Measurements from ENCODE around the gene ZNF341. TPM values are rescaled to one million over a fixed set of nuclear protein-coding genes. Genes with fewer than 3 reads are reported as not detected.

Gene ZNF341
- total and polyA plus RNA-seq, 8 donors = 3.4 to 5.2 (median 4.2) TPM

DNA sequence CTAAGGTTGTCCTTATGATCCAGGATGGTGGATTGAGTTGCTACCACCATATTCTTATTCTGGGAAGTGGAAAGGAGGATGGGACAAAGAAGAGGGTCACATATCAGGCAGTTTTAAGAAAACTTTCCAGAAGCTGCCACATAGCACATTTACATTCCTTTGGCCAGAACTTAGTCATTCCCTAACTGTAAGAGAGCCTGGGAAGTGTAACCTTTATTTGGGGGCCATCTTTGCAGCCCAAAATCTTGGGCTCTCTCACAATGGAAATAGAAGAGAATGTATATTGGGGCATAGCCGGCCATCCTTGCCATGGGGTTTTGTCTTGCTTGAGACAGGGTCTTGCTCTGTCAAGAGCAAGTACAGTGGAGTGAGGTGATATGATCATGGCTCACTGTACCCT is 8.4 kb downstream of the ZNF341 start:
- intact Hi-C loops (cut with DNase I) = no loop called here
- no peak for ATAC-seq
- peaks cover 0 to 21% of the 10 kb centered on the region in 2 donors for H3K9me3 ChIP-seq
- TF ChIP-seq, protein P1, sequence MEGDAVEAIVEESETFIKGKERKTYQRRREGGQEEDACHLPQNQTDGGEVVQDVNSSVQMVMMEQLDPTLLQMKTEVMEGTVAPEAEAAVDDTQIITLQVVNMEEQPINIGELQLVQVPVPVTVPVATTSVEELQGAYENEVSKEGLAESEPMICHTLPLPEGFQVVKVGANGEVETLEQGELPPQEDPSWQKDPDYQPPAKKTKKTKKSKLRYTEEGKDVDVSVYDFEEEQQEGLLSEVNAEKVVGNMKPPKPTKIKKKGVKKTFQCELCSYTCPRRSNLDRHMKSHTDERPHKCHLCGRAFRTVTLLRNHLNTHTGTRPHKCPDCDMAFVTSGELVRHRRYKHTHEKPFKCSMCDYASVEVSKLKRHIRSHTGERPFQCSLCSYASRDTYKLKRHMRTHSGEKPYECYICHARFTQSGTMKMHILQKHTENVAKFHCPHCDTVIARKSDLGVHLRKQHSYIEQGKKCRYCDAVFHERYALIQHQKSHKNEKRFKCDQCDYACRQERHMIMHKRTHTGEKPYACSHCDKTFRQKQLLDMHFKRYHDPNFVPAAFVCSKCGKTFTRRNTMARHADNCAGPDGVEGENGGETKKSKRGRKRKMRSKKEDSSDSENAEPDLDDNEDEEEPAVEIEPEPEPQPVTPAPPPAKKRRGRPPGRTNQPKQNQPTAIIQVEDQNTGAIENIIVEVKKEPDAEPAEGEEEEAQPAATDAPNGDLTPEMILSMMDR (IDR thresholded peaks at IDR 0.05) = no peak
- H3K4me1 ChIP-seq = no peaks in the 10 kb centered on the region
- H3K27ac ChIP-seq = no peak overlapping the region
- no peak overlapping the region for H3K4me3 ChIP-seq
- no peak for DNase-seq
- H3K27me3 ChIP-seq = no peaks in the 10 kb centered on the region
- H3K36me3 ChIP-seq = peaks cover 0 to 9% of the 10 kb centered on the region in 2 donors

DNA sequence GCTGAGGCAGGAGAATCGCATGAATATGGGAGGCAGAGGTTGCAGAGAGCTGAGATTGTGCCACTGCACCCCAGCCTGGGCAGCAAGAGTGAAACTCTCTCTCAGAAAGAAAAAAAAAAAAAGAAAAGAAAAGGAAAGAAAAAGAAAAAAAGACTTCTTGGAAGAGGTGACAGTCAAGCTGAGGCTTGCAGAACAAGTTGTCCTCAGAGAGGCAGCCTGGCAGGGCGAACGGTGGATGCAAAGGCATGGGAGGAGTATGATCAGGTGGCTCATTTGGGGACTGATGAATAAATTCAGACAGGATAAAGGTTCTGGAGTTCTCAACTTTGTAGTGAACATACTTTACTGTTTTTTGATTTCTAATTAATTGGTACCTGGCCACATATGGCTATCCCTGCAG is 12.4 kb downstream of the ZNF341 start:
- TF ChIP-seq, protein P1 (IDR thresholded peaks at IDR 0.05) = no peak
- no peak for ATAC-seq

DNA sequence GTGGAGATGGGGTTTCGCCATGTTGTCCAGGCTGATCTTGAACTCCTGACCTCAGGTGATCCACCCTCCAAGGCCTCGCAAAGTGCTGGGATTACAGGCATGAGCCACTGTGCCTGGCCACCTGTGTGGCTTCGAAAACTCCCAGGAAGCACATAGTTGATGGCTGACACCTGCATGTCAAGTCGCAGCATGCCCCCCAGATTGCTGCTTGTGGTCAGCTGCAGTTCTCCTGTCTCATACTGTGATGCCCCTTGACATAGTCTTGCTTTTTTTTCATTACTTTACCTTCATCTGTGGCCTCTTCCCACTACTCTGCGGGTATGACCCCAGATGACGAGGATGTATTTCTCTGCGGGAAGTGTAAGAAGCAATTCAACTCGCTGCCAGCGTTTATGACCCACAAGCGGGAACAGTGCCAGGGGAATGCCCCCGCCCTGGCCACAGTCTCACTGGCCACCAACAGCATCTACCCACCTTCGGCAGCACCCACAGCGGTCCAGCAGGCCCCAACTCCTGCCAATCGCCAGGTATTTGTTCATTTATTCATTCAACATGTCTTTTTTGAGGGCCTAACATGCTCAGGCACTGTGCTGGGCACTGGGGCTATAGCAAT is 13.1 kb downstream of the ZNF341 start:
- TF ChIP-seq, protein P1 (IDR thresholded peaks at IDR 0.05) = no peak
- H3K4me3 ChIP-seq = no peak overlapping the region
- intact Hi-C loops (cut with DNase I) = no loop called here
- peaks cover 0 to 42% of the 10 kb centered on the region in 2 donors for H3K36me3 ChIP-seq
- ATAC-seq = no peak
- no peaks in the 10 kb centered on the region for H3K9me3 ChIP-seq
- H3K27me3 ChIP-seq = no peaks in the 10 kb centered on the region
- no peaks in the 10 kb centered on the region for H3K4me1 ChIP-seq
- H3K27ac ChIP-seq = no peak overlapping the region
- no peak for DNase-seq

More for the DNA sequence above, 12.4 kb downstream of the ZNF341 start:
- Histone ChIP-seq H3K27me3 (no peaks in the 10 kb centered on the region), H3K9me3 (no peaks in the 10 kb centered on the region), H3K4me1 (no peaks in the 10 kb centered on the region), H3K27ac (no peak overlapping the region), H3K4me3 (no peak overlapping the region), H3K36me3 (peaks cover 0 to 35% of the 10 kb centered on the region in 2 donors)
- DNase-seq = no peak
- intact Hi-C loops (cut with DNase I) = no loop called here

DNA sequence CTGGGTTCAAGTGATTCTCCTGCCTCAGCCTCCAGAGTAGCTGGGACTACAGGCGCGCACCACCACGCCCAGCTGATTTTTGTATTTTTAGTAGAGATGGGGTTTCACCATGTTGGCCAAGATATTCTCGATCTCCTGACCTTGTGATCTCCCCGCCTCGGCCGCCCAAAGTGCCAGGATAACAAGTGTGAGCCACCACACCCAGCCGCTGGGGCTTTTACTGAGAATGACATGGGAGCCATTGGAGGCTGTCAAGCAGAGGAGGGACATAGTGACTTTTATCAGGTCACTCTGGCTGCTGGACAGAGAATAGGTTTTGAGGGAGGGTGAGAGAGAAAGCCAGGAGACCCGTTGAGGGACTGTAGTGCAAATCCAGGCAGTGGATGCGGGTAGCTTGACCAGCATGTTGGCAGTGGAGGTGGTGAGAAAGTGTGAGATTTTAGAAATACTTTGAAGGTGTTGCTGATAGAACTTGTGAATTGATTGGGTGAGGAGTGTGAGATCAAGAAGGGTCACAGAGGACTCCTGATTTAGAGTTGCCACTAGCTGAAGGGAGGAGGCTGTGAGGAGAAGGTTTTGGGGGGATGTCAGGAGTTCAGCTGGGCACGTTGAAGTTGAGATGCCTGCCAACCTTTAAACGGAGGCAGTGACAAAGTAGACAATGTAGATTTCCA is 14.7 kb downstream of the ZNF341 start:
- no peak for DNase-seq
- Histone ChIP-seq H3K27me3 (no peaks in the 10 kb centered on the region), H3K4me3 (no peak overlapping the region), H3K27ac (no peak overlapping the region), H3K4me1 (no peaks in the 10 kb centered on the region), H3K36me3 (peaks cover 0 to 55% of the 10 kb centered on the region in 2 donors), H3K9me3 (no peaks in the 10 kb centered on the region)
- TF ChIP-seq, protein P1 (IDR thresholded peaks at IDR 0.05) = no peak
- intact Hi-C loops (cut with DNase I) = no loop called here
- ATAC-seq = no peak

DNA sequence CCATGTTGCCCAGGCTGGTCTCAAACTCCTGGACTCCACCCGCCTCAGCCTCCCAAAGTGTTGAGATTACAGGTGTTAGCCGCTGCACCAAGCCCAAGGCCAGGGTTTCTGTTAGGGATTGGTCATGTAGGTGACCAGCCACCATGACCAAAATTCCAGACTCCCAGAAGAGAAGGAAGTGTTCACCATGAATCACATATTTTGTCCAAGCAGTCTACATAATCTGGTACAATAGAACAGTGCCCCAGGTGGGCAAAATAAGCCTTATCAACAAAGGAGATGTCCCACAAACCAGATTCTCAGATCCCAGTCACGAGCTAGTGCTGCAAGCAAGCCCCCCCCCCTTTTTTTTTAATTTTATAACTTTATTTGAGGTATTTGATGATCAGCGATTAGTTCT is 20.0 kb downstream of the ZNF341 start:
- TF ChIP-seq, protein P1 (IDR thresholded peaks at IDR 0.05) = no peak
- Histone ChIP-seq H3K4me3 (no peak overlapping the region), H3K27ac (no peak overlapping the region), H3K36me3 (peaks cover 0 to 88% of the 10 kb centered on the region in 2 donors), H3K4me1 (no peaks in the 10 kb centered on the region), H3K9me3 (no peaks in the 10 kb centered on the region), H3K27me3 (no peaks in the 10 kb centered on the region)
- intact Hi-C loops (cut with DNase I) = no loop called here
- no peak for DNase-seq
- ATAC-seq = no peak

Data from left lung (tissue), 10 donors.